SK-N-SH (cell line): ENCODE data around the gene SP3. TPM values are rescaled to one million over a fixed set of nuclear protein-coding genes. Genes with fewer than 3 reads are reported as not detected.
A peak's percentile ranks its signal among the peaks of the same experiment; 100 is the strongest.

Source experiments
- CTCF ChIA-PET: fragments of 300-600, 350-600 bp; formaldehyde crosslinking; extraction: SDS; loops from one replicate; lab custom pipeline; 2021; lab: Yijun Ruan, JAX
- POLR2A ChIA-PET: fragments of 350-600 bp; sonication (Branson Sonifier 250); formaldehyde crosslinking; extraction: SDS; loops from one replicate; lab custom pipeline; 2020; ENCODE audit warnings: antibody characterized with exemption, inconsistent platforms; lab: Yijun Ruan, JAX
- DNase-seq: peaks from one replicate; pipeline ENCODE4 v3.0.0; 2012
- H2AFZ ChIP-seq: fragments of 200-600 bp; sonication (generic); 2 replicates; pipeline ENCODE4 v1.8.1; 2016; ENCODE audit warnings: antibody characterized with exemption, mild to moderate bottlenecking, low read depth
- H3F3A ChIP-seq: fragments of 200-600 bp; sonication (generic); replicated peaks from 2 replicates; pipeline ENCODE3; 2016; ENCODE audit warnings: antibody characterized with exemption, mild to moderate bottlenecking; ENCODE audit not compliant: insufficient read depth
- H3K27ac ChIP-seq, 2 experiments: fragments of 200-500 bp in 1 of 2; fragments of 200-600 bp in 1 of 2; sonication (Bioruptor generic) in 1 of 2; sonication (generic), shearing (Covaris generic) in 1 of 2; 2 replicates each; pipeline versions ENCODE4 v1.5.1 to v1.6.1; 2014 to 2016; ENCODE audit warnings: low read depth in 2 of 2, inconsistent platforms in 1 of 2, low read length in 1 of 2, mild to moderate bottlenecking in 1 of 2, mixed read lengths in 1 of 2
- H3K27me3 ChIP-seq: fragments of 200-600 bp; sonication (generic), shearing (Covaris generic); 2 replicates; pipeline ENCODE4 v1.6.1; 2016; ENCODE audit warnings: mixed run types; ENCODE audit not compliant: insufficient read depth
- H3K36me3 ChIP-seq, 2 experiments: fragments of 200-500 bp in 1 of 2; fragments of 200-600 bp in 1 of 2; sonication (Bioruptor generic) in 1 of 2; sonication (generic) in 1 of 2; replicated peaks in 1 of 2; 2 replicates each; pipeline versions ENCODE3 to v1.5.1; 2014 to 2016; ENCODE audit warnings: low read length in 1 of 2, mild to moderate bottlenecking in 1 of 2; ENCODE audit not compliant: insufficient read depth in 2 of 2, control insufficient read depth in 1 of 2
- H3K4me1 ChIP-seq, 2 experiments: fragments of 200-500 bp in 1 of 2; fragments of 200-600 bp in 1 of 2; sonication (Bioruptor generic) in 1 of 2; sonication (generic), shearing (Covaris generic) in 1 of 2; 2 replicates each; pipeline versions ENCODE4 v1.5.1 to v1.6.1; 2014 to 2016; ENCODE audit warnings: low read depth in 1 of 2, low read length in 1 of 2, mixed run types in 1 of 2; ENCODE audit not compliant: insufficient read depth in 2 of 2, control insufficient read depth in 1 of 2
- H3K4me2 ChIP-seq: fragments of 200-600 bp; sonication (generic), shearing (Covaris generic); 2 replicates; pipeline ENCODE4 v1.6.1; 2017; ENCODE audit warnings: mixed run types
- H3K4me3 ChIP-seq, 2 experiments: fragments of 200-500 bp in 1 of 2; fragments of 200-600 bp in 1 of 2; sonication (Bioruptor generic) in 1 of 2; sonication (generic), shearing (Covaris generic) in 1 of 2; 2 replicates each; pipeline versions ENCODE4 v1.5.1 to v1.8.1; 2014 to 2016; ENCODE audit warnings: low read depth in 2 of 2, inconsistent platforms in 1 of 2, low read length in 1 of 2, mild to moderate bottlenecking in 1 of 2, mixed read lengths in 1 of 2, moderate library complexity in 1 of 2
- H3K79me2 ChIP-seq: fragments of 200-600 bp; sonication (generic); 2 replicates; pipeline ENCODE4 v1.8.1; 2017; ENCODE audit warnings: mild to moderate bottlenecking; ENCODE audit not compliant: insufficient read depth
- H3K9ac ChIP-seq: fragments of 200-600 bp; sonication (generic); 2 replicates; pipeline ENCODE4 v1.6.1; 2017; ENCODE audit warnings: mixed run types
- H3K9me2 ChIP-seq: fragments of 200-600 bp; sonication (generic); 2 replicates; pipeline ENCODE4 v1.6.1; 2017; ENCODE audit warnings: mixed run types
- H3K9me3 ChIP-seq: fragments of 200-600 bp; sonication (generic); 2 replicates; pipeline ENCODE4 v1.6.1; 2017; ENCODE audit warnings: mixed run types, mild to moderate bottlenecking, moderate library complexity
- H4K20me1 ChIP-seq: fragments of 200-600 bp; sonication (generic); 2 replicates; pipeline ENCODE4 v1.6.1; 2017; ENCODE audit warnings: mild to moderate bottlenecking, mixed run types; ENCODE audit not compliant: insufficient read depth
- CTCF ChIP-seq: fragments of 200-600 bp; sonication (generic); IDR thresholded peaks from 2 replicates; pipeline ENCODE4 v1.6.1; 2017; ENCODE audit warnings: antibody characterized with exemption, mild to moderate bottlenecking, moderate library complexity
- ELF1 ChIP-seq: IDR thresholded peaks from 2 replicates; pipeline ENCODE4 v1.4.0; 2012
- EZH2phosphoT487 ChIP-seq: fragments of 200-600 bp; sonication (generic); IDR thresholded peaks from 2 replicates; pipeline ENCODE4 v1.6.1; 2017; ENCODE audit warnings: low read depth, mixed run types, mild to moderate bottlenecking, antibody characterized with exemption, moderate library complexity, borderline replicate concordance
- FOSL2 ChIP-seq: IDR thresholded peaks from 2 replicates; pipeline ENCODE4 v1.4.0; 2012; ENCODE audit warnings: low read depth, mild to moderate bottlenecking, moderate library complexity, borderline replicate concordance
- FOXJ3 ChIP-seq: sonication (generic); formaldehyde crosslinking; IDR thresholded peaks from 2 replicates; pipeline ENCODE4 v1.5.1; 2020; ENCODE audit warnings: mild to moderate bottlenecking, missing genetic modification reagents
- FOXM1 ChIP-seq: IDR thresholded peaks from 2 replicates; pipeline ENCODE4 v1.4.0; 2012; ENCODE audit warnings: low read depth, mild to moderate bottlenecking
- GATA2 ChIP-seq: sonication (generic); formaldehyde crosslinking; IDR thresholded peaks from 2 replicates; pipeline ENCODE4 v1.5.0; 2020; ENCODE audit warnings: mild to moderate bottlenecking, missing genetic modification reagents
- IRF3 ChIP-seq: fragments of 150-350 bp; IDR thresholded peaks from 2 replicates; pipeline ENCODE4 v1.6.1; 2016; ENCODE audit warnings: mild to moderate bottlenecking, low read depth, low read length
- JUND ChIP-seq: IDR thresholded peaks from 2 replicates; pipeline ENCODE4 v1.4.0; 2012
- MEF2A ChIP-seq: IDR thresholded peaks from 2 replicates; pipeline ENCODE4 v1.4.0; 2012; ENCODE audit warnings: low read depth, borderline replicate concordance
- NFIC ChIP-seq: IDR thresholded peaks from 2 replicates; pipeline ENCODE4 v1.4.0; 2012; ENCODE audit warnings: borderline replicate concordance
- RCOR1 ChIP-seq: fragments of 150-350 bp; IDR thresholded peaks from 2 replicates; pipeline ENCODE4 v1.6.1; 2017; ENCODE audit warnings: antibody characterized with exemption, low read length
- REST ChIP-seq: IDR thresholded peaks from 2 replicates; pipeline ENCODE4 v1.6.1; 2012; ENCODE audit warnings: mild to moderate bottlenecking, low read depth, low read length, moderate library complexity
- RXRA ChIP-seq: IDR thresholded peaks from 2 replicates; pipeline ENCODE4 v1.4.0; 2012; ENCODE audit warnings: low read depth, mild to moderate bottlenecking, borderline replicate concordance
- SIN3A ChIP-seq: IDR thresholded peaks from 2 replicates; pipeline ENCODE4 v1.6.1; 2012; ENCODE audit warnings: low read depth, mild to moderate bottlenecking, low read length, moderate library complexity, borderline replicate concordance
- USF2 ChIP-seq: fragments of 150-350 bp; IDR thresholded peaks from 2 replicates; pipeline ENCODE4 v1.6.1; 2017; ENCODE audit warnings: antibody characterized with exemption, low read length, low read depth, borderline replicate concordance
- YY1 ChIP-seq: IDR thresholded peaks from 2 replicates; pipeline ENCODE4 v1.4.0; 2012; ENCODE audit warnings: low read depth, mild to moderate bottlenecking
- ZBTB33 ChIP-seq: IDR thresholded peaks from 2 replicates; pipeline ENCODE4 v1.4.0; 2012; ENCODE audit warnings: low read depth, borderline replicate concordance
- WGBS: methylation state at CpG from one replicate; pipeline ENCODE4 v1.1.6; 2017; ENCODE audit warnings: low lambda C conversion rate; 5-methylcytosine and 5-hydroxymethylcytosine counted together
- polyA plus RNA-seq, 3 experiments: library from polyadenylated mRNA; depleted of rRNA; stranded (reverse); fragments of >200 nt; gene quantifications; 2 replicates each; pipeline ENCODE4 v1.2.3, GENCODE V29; 2012

SP3 gene
- polyA plus RNA-seq, 1 of the 3 experiments (the other 2 are of a cell fraction), result 23.1 TPM

GRCh38 chr2:173966274-173967098 lies 1.3 kb upstream of the SP3 start (continued):
- TF ChIP-seq REST (no peak), IRF3 (no peak), SIN3A (no peak)

GRCh38 chr2:173964565-173965371 lies 405 bp downstream of the SP3 start:
- Histone ChIP-seq H3K27ac (peak overlapping the region; percentile 95 to 100), H3K27me3 (no peaks in the 10 kb centered on the region), H3K9me3 (peaks cover 10% of the 10 kb centered on the region; the same call in 1 of the 2 replicates), H2AFZ (no peak overlapping the region; the same call in 1 of the 2 replicates), H4K20me1 (peaks cover 22% of the 10 kb centered on the region), H3K9me2 (no peaks in the 10 kb centered on the region), H3K4me1 (peaks cover 6 to 10% of the 10 kb centered on the region in 2 experiments; a peak in 2 of 4 replicates), H3K79me2 (peaks cover 53% of the 10 kb centered on the region), H3K4me3 (peak overlapping the region; percentile 84 to 91), H3K36me3 (peaks cover 16 to 26% of the 10 kb centered on the region in 2 experiments), H3K9ac (peak overlapping the region; percentile 99), H3K4me2 (peak overlapping the region; percentile 74), H3F3A (peaks cover 30% of the 10 kb centered on the region)
- under 1% methylated on average over 43 of the region's 84 CpGs for WGBS
- ChIA-PET CTCF (no interaction called here), POLR2A (interaction anchor here (0.8 to 1.1 kb wide), 2 partner anchors 59 to 61 kb away, joined by 3 read pairs; no protein-coding TSS in a partner anchor)
- peak; percentile 83 for DNase-seq
- no peak for TF ChIP-seq GATA2 (CRISPR knock-in tag)
- TF ChIP-seq FOXJ3, result no peak
- TF ChIP-seq EZH2phosphoT487, result no peak
- TF ChIP-seq FOXM1, result no peak
- TF ChIP-seq CTCF, result no peak
- no peak for TF ChIP-seq RXRA
- no peak for TF ChIP-seq RCOR1
- no peak for TF ChIP-seq JUND
- TF ChIP-seq NFIC, result no peak
- no peak for TF ChIP-seq USF2
- no peak for TF ChIP-seq YY1
- no peak for TF ChIP-seq ELF1
- no peak for TF ChIP-seq ZBTB33
- no peak for TF ChIP-seq MEF2A
- TF ChIP-seq FOSL2, result no peak
